B cell (primary cell): ENCODE measurements around the gene SFSWAP. TPM values are rescaled to one million over a fixed set of nuclear protein-coding genes. Genes with fewer than 3 reads are reported as not detected.
"Not testable (repeated sequence)": the region's sequence is repeated elsewhere in the genome, so short reads cannot be mapped to it uniquely, and the experiment has no call there.

Experiments
- ATAC-seq: fragments of 200-7000 bp; cut with Tn5 transposase; one replicate; pipeline ENCODE4 v1.10.0; 2021; ENCODE audit warnings: low read depth, mild to moderate bottlenecking, moderate number of reproducible peaks, moderate library complexity
- CTCF ChIA-PET: fragments of 350-600 bp; sonication (Branson Sonifier 250); formaldehyde crosslinking; loops from one replicate; lab custom pipeline; 2021; ENCODE audit warnings: antibody characterized with exemption, inconsistent platforms; lab: Charles Lee
- POLR2A ChIA-PET: fragments of 350-600 bp; sonication (Branson Sonifier 250); formaldehyde crosslinking; loops from one replicate; lab custom pipeline; 2021; ENCODE audit warnings: antibody characterized with exemption; lab: Charles Lee
- DNase-seq: peaks from one replicate; pipeline ENCODE4 v3.0.0; 2013
- H2AFZ ChIP-seq: 2 replicates; pipeline ENCODE4 v1.6.1; 2012; ENCODE audit warnings: mild to moderate bottlenecking, low read depth, low read length; ENCODE audit not compliant: insufficient read depth, poor library complexity, severe bottlenecking
- H3K27ac ChIP-seq, 2 donors: 1 replicate in 1 of 2; 2 replicates in 1 of 2; pipeline ENCODE4 v1.5.1; 2012 to 2013; ENCODE audit warnings: low read length in 2 of 2, mild to moderate bottlenecking in 2 of 2, moderate library complexity in 1 of 2
- H3K27me3 ChIP-seq, 4 experiments: fragments of 200-600 bp in 1 of 4; sonication (generic) in 1 of 4; replicated peaks in 1 of 4; 1 replicate in 2 of 4; 2 replicates in 2 of 4; pipeline versions ENCODE4 v1.6.1 to v1.7.0; 2013 to 2016; ENCODE audit warnings: low read length in 3 of 4, mild to moderate bottlenecking in 2 of 4, mixed read lengths in 1 of 4, moderate library complexity in 1 of 4; ENCODE audit not compliant: insufficient read depth in 4 of 4, control insufficient read depth in 3 of 4; ENCODE audit errors: control extremely low read depth in 1 of 4
- H3K36me3 ChIP-seq, 2 experiments: replicated peaks in 1 of 2; 1 replicate in 1 of 2; 2 replicates in 1 of 2; pipeline versions ENCODE4 v1.6.1 to v1.7.1; 2013; ENCODE audit warnings: low read length in 1 of 2; ENCODE audit not compliant: insufficient read depth in 2 of 2, control insufficient read depth in 1 of 2; ENCODE audit errors: control extremely low read depth in 1 of 2, extremely low read depth in 1 of 2
- H3K4me1 ChIP-seq, 2 donors: fragments of 200-600 bp in 1 of 2; sonication (generic) in 1 of 2; 1 replicate in 1 of 2; 2 replicates in 1 of 2; pipeline versions ENCODE4 v1.5.1 to v1.6.1; 2013 to 2017; ENCODE audit warnings: low read length in 2 of 2; ENCODE audit not compliant: control insufficient read depth in 2 of 2, insufficient read depth in 2 of 2
- H3K4me2 ChIP-seq: replicated peaks from 2 replicates; pipeline ENCODE3; 2012; ENCODE audit warnings: mild to moderate bottlenecking, low read depth, low read length; ENCODE audit not compliant: poor library complexity, severe bottlenecking
- H3K4me3 ChIP-seq, 5 experiments: fragments of 200-600 bp in 1 of 5; sonication (generic) in 1 of 5; 1 replicate in 3 of 5; 2 replicates in 2 of 5; pipeline versions ENCODE4 v1.5.1 to v1.7.0; 2011 to 2016; ENCODE audit warnings: low read length in 4 of 5, mild to moderate bottlenecking in 4 of 5, low read depth in 2 of 5, control low read depth in 1 of 5, moderate library complexity in 1 of 5; ENCODE audit not compliant: insufficient read depth in 1 of 5; ENCODE audit errors: control extremely low read depth in 1 of 5, extremely low read depth in 1 of 5
- H3K79me2 ChIP-seq: fragments of 200-600 bp; sonication (generic); one replicate; pipeline ENCODE4 v1.6.0; 2016; ENCODE audit warnings: low read length; ENCODE audit not compliant: control insufficient read depth, insufficient read depth
- H3K9ac ChIP-seq: fragments of 200-600 bp; sonication (generic); 2 replicates; pipeline ENCODE4 v1.6.1; 2017; ENCODE audit warnings: mild to moderate bottlenecking, low read length, moderate library complexity
- H3K9me3 ChIP-seq, 3 donors: one replicate each; pipeline versions ENCODE4 v1.6.1 to v1.7.1; 2013; ENCODE audit warnings: low read length in 2 of 3; ENCODE audit not compliant: control insufficient read depth in 2 of 3, insufficient read depth in 1 of 3; ENCODE audit errors: control extremely low read depth in 1 of 3
- H4K20me1 ChIP-seq: 2 replicates; pipeline ENCODE4 v1.6.0; 2012; ENCODE audit warnings: mild to moderate bottlenecking, low read length; ENCODE audit not compliant: insufficient read depth, control insufficient read depth, poor library complexity, severe bottlenecking
- H3K27ac Mint-ChIP-seq: one replicate; pipeline ENCODE4 v1.8.0; 2021; ENCODE audit warnings: mixed read lengths
- H3K27me3 Mint-ChIP-seq: one replicate; pipeline ENCODE4 v1.8.0; 2021; ENCODE audit warnings: mixed read lengths
- H3K4me1 Mint-ChIP-seq: one replicate; pipeline ENCODE4 v1.8.0; 2021; ENCODE audit warnings: mixed read lengths
- H3K4me3 Mint-ChIP-seq: one replicate; pipeline ENCODE4 v1.8.0; 2021; ENCODE audit warnings: mixed read lengths
- H3K9me3 Mint-ChIP-seq: one replicate; pipeline ENCODE4 v1.8.0; 2022; ENCODE audit warnings: mixed read lengths; ENCODE audit not compliant: insufficient read depth
- EZH2 ChIP-seq: IDR thresholded peaks from 2 replicates; pipeline ENCODE4 v1.6.1; 2012; ENCODE audit warnings: borderline replicate concordance, low read depth, mild to moderate bottlenecking, moderate library complexity, low read length; ENCODE audit not compliant: insufficient read depth, poor library complexity, severe bottlenecking
- WGBS: methylation state at CpG from one replicate; pipeline ENCODE4 v1.1.5; 2013; ENCODE audit warnings: missing lambda C conversion rate; ENCODE audit not compliant: insufficient coverage; 5-methylcytosine and 5-hydroxymethylcytosine counted together
- intact Hi-C: fragments of 100-400 bp; cut with micrococcal nuclease; formaldehyde crosslinking; loops from one replicate; pipeline ENCODE4 v1.10.0; 2022
- polyA plus RNA-seq: library from polyadenylated mRNA; depleted of rRNA; stranded (reverse); fragments of >200 nt; gene quantifications from 2 replicates; pipeline ENCODE4 v1.2.3, GENCODE V29; 2012
- total RNA-seq, 2 donors: library from RNA; stranded (reverse); fragments of 120-200 nt in 1 of 2; gene quantifications; 1 replicate in 1 of 2; 2 replicates in 1 of 2; pipeline versions ENCODE4 v1.2.3 to v1.2.4, GENCODE V29; 2013 to 2022
- TF ChIP-seq, protein P1 (sequence below): fragments of 200-600 bp; IDR thresholded peaks from one replicate; pipeline ENCODE4 v1.8.0; 2022; ENCODE audit warnings: antibody characterized with exemption, mild to moderate bottlenecking

SFSWAP gene
- total and polyA plus RNA-seq, 2 donors (not counting 1 experiment from before 2014, with no cell fraction given): 69.3 to 122 TPM

DNA sequence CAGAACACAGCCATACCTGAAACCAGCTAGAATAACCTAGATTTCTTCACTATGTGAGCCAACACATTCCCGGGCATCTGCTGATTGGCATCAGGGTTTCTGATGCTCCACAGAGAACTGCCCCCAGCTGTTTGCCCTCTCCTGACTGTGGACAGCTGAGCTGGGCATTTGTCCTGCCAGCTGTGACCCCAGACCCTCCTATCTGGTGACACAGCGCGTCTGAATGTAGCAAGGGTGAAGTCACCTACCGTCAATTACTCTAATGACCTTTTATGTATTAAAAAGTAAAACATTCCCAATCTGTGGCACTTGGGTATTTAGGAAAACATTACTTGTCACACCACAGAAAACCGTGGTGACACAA is 29.7 kb upstream of the SFSWAP start:
- POLR2A ChIA-PET: no interaction called here
- 100% methylated on average over 1 of the region's 5 CpGs for WGBS
- peaks cover 5% of the 10 kb centered on the region for H3K27me3 Mint-ChIP-seq
- H3K4me3 Mint-ChIP-seq: no peak overlapping the region
- Histone ChIP-seq H3K9me3 (peaks cover 0 to 10% (median 0%) of the 10 kb centered on the region in 3 donors), H3K27me3 (no peaks in the 10 kb centered on the region), H3K79me2 (no peaks in the 10 kb centered on the region), H3K27ac (no peak overlapping the region), H3K4me2 (no peak overlapping the region), H3K9ac (no peak overlapping the region), H4K20me1 (no peaks in the 10 kb centered on the region), H3K4me3 (no peak overlapping the region), H3K4me1 (peaks cover 0 to 7% of the 10 kb centered on the region in 2 donors), H3K36me3 (no peaks in the 10 kb centered on the region), H2AFZ (no peak overlapping the region)
- intact Hi-C loops: no loop called here
- no peak for DNase-seq
- ATAC-seq: no peak
- no peak overlapping the region for H3K27ac Mint-ChIP-seq
- H3K9me3 Mint-ChIP-seq: peaks cover 3% of the 10 kb centered on the region
- no peaks in the 10 kb centered on the region for H3K4me1 Mint-ChIP-seq
- TF ChIP-seq EZH2: no peak
- TF ChIP-seq, protein P1, sequence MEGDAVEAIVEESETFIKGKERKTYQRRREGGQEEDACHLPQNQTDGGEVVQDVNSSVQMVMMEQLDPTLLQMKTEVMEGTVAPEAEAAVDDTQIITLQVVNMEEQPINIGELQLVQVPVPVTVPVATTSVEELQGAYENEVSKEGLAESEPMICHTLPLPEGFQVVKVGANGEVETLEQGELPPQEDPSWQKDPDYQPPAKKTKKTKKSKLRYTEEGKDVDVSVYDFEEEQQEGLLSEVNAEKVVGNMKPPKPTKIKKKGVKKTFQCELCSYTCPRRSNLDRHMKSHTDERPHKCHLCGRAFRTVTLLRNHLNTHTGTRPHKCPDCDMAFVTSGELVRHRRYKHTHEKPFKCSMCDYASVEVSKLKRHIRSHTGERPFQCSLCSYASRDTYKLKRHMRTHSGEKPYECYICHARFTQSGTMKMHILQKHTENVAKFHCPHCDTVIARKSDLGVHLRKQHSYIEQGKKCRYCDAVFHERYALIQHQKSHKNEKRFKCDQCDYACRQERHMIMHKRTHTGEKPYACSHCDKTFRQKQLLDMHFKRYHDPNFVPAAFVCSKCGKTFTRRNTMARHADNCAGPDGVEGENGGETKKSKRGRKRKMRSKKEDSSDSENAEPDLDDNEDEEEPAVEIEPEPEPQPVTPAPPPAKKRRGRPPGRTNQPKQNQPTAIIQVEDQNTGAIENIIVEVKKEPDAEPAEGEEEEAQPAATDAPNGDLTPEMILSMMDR: no peak
- CTCF ChIA-PET: no interaction called here

DNA sequence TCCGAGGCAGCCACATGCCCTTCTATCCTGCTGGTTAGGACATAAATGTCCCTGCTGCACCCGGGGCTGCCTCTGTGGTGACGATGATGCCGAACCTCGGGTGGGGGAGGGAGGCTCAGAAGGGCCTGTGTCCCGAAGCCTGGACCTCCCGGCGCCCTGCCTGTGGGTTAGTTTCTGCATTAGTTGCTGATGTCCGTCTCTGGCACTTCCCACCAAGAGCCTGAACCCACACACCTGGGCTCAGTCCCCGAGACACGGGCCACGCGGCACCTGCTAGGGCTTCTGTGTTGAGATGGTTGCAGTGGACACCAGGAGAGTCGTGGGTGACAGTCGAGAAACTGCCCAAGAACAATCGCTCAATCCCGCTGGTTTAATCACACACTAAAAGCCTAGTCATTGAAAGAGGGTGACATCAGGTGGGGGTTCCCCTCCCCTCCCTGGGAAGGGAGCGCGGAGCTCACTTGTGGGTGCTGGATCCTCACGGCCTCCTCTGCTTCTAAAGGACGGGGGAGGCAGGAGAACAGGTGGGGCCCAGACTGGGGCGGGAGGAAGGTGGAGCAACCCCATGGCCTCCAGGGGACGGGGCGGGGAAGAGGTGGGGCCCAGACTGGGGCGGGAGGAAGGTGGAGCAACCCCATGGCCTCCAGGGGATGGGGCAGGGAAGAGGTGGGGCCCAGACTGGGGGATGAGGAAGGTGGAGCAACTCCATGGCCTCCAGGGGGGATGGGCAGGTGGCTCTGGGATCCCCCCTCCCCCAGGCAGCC is 29.0 kb upstream of the SFSWAP start:
- peak overlapping the region; percentile 38 for H2AFZ ChIP-seq
- H3K36me3 ChIP-seq, H3K9me3 Mint-ChIP-seq, H3K4me3 ChIP-seq, ATAC-seq, H3K27ac Mint-ChIP-seq, H3K79me2 ChIP-seq, H3K27me3 ChIP-seq, CTCF ChIA-PET, H3K27ac ChIP-seq, H3K27me3 Mint-ChIP-seq, H3K4me3 Mint-ChIP-seq, H4K20me1 ChIP-seq, intact Hi-C loops, H3K4me1 ChIP-seq, H3K4me1 Mint-ChIP-seq, POLR2A ChIA-PET, H3K9ac ChIP-seq: not testable (repeated sequence)
- H3K4me2 ChIP-seq: peak overlapping the region; percentile 51
- peak; percentile 65 for DNase-seq
- WGBS: 28% methylated on average over 8 of the region's 25 CpGs
- H3K9me3 ChIP-seq: peaks cover 0 to 10% (median 0%) of the 10 kb centered on the region in 3 donors
